Activated CD4-positive, alpha-beta T cell treated with anti-CD3 and anti-CD28 coated beads, Interleukin-2, amount 10 ng/mL, durations not matched to agents 24 days and 14 days (primary cell): ENCODE data around the gene SRSF5. TPM values are rescaled to one million over a fixed set of nuclear protein-coding genes. Genes with fewer than 3 reads are reported as not detected.
"Not testable (repeated sequence)": the region's sequence is repeated elsewhere in the genome, so short reads cannot be mapped to it uniquely, and the experiment has no call there.

Experiments used
- DNase-seq: peaks from one replicate; pipeline ENCODE4 v3.0.0; 2022
- H3K27ac Mint-ChIP-seq: one replicate; pipeline ENCODE4 v1.8.0; 2022; ENCODE audit warnings: mild to moderate bottlenecking, mixed read lengths
- H3K27me3 Mint-ChIP-seq: one replicate; pipeline ENCODE4 v1.8.0; 2022; ENCODE audit warnings: mixed read lengths
- H3K36me3 Mint-ChIP-seq: one replicate; pipeline ENCODE4 v1.8.0; 2022; ENCODE audit warnings: low read depth, mild to moderate bottlenecking, mixed read lengths
- H3K4me1 Mint-ChIP-seq: one replicate; pipeline ENCODE4 v1.8.0; 2021; ENCODE audit warnings: mixed read lengths
- H3K4me3 Mint-ChIP-seq: one replicate; pipeline ENCODE4 v1.8.0; 2022; ENCODE audit warnings: mild to moderate bottlenecking, moderate library complexity, mixed read lengths
- H3K9me3 Mint-ChIP-seq: one replicate; pipeline ENCODE4 v1.8.0; 2021; ENCODE audit warnings: mixed read lengths
- intact Hi-C: fragments of 100-400 bp; cut with micrococcal nuclease; formaldehyde crosslinking; loops from one replicate; pipeline ENCODE4 v1.15.1; 2023
- total RNA-seq: library from RNA; stranded (reverse); gene quantifications from 2 replicates; pipeline ENCODE4 v1.2.3, GENCODE V29; 2022

Gene SRSF5
- total RNA-seq, 1 donor from 2014 or later, result 319 TPM

DNA sequence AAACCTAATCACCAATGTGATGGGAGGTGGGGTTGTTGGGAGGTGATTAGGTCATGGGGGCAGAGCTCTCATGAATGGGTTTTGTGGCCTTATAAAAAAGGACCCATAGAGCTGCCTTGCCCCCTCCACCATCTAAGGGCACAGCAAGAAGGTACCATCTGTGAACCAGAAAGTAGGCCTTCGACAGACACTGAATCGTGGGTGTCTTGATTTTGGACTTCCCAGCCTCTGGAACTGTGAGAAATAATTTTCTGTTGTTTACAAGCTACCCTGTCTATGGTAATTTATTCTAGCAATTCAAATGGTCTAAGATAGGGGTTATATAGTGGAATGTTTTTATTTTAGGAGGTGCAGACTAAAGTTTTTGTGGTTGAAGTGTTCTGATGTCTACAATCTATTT, 38.0 kb downstream of the SRSF5 start:
- intact Hi-C loops, result no loop called here
- Mint-ChIP-seq H3K36me3 (no peaks in the 10 kb centered on the region), H3K27ac (no peak overlapping the region), H3K4me3 (no peak overlapping the region), H3K4me1 (no peaks in the 10 kb centered on the region), H3K27me3 (peaks cover 34% of the 10 kb centered on the region), H3K9me3 (no peaks in the 10 kb centered on the region)
- no peak for DNase-seq

DNA sequence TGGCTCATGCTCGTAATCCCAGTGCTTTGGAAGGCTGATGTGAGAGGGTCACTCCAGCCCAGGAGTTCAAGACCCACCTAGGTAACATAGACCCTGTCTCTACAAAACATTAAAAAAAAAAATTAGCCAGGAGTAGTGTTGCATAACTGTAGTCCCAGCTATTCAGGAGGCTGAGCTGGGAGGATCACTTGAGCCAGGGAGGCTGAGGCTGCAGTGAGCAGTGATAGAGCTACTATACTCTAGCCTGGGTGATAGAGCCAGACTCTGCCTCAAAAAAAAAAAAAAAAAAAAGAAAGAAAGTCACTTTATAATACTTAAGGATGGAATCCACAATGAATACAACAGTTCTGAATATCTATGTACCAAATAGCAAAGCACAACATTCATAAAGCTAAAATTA, 40.2 kb downstream of the SRSF5 start:
- H3K4me3 Mint-ChIP-seq, result no peak overlapping the region
- no peak overlapping the region for H3K27ac Mint-ChIP-seq

DNA sequence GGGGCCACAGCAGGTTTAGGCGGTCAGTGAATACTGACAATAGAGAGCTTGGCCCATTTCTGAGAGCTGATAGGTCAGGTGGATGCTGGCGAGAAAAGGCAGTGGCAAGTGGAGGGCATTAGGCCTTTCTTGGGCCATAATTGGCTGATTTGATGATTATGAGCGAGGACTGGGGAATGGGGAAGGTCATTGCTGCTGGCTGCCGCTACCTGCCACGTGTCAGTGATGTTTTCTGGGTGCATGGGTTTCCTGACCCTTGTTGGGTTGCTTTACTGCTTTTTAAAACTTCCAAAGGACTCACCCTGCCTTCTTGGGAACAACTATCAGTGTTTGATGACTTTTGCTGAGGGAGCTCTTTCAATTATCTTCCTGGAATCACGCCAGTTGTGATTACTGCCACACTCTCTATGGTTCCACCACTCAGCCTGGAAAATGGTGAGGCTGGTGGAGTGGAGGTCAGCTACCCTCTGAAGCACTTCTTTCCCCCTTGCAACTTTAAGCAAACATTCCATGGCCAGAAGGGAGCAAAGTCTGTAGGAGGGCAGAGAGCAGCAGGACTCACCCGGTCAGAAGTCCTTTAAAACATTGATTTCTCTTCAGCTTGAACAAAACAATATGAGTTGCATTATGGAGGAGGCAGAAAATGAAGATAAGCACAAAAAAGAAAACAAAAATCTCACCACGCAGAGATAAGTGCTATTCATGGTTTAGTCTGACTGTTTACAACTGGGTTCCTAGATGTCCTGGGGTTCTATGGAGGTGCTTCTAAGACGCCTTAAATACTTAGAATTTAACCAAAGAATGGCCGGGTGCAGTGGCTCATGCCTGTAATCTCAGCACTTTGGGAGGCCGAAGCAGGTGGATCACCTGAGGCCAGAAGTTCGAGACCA, 42.2 kb downstream of the SRSF5 start:
- Mint-ChIP-seq H3K27me3 (peaks cover 33% of the 10 kb centered on the region), H3K27ac (no peak overlapping the region), H3K36me3 (no peaks in the 10 kb centered on the region), H3K9me3 (no peaks in the 10 kb centered on the region), H3K4me3 (no peak overlapping the region), H3K4me1 (no peaks in the 10 kb centered on the region)
- intact Hi-C loops, result no loop called here
- no peak for DNase-seq

More for the DNA sequence above, 40.2 kb downstream of the SRSF5 start:
- Mint-ChIP-seq H3K27me3 (peaks cover 31% of the 10 kb centered on the region), H3K36me3 (no peaks in the 10 kb centered on the region), H3K9me3 (no peaks in the 10 kb centered on the region), H3K4me1 (no peaks in the 10 kb centered on the region)
- DNase-seq, result no peak
- intact Hi-C loops, result no loop called here

DNA sequence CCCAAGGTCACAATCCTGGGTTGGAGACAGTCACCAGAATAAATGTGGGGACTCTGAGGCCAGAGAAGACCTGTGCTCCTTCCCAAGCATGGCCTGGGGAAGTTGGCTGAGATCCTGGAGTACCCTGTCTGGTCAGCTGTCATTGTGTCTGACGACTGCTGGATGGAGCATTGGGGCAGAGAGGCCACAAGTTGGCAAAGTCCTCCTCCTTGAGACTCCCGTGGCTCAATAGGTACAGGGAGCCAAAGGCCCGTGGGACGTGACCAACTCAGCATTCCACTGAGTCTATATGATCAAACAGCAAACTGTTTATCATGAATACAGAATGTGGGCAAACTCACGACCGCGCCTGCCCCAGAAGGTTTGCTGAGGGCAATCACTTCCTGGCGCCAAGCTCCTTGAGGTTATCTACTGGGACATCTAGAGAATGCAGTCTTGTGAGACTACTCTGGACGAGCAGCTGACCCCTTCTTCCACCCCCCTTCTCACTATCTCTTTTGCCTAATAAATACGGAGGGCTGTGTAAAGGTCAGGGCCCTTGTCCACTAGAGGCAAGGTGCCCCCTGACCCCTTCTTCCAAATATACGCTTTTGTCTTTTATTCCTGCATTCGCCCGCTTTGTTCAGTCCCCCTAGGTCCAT, 44.4 kb downstream of the SRSF5 start:
- Mint-ChIP-seq H3K4me3 (no peak overlapping the region), H3K27ac (no peak overlapping the region)

DNA sequence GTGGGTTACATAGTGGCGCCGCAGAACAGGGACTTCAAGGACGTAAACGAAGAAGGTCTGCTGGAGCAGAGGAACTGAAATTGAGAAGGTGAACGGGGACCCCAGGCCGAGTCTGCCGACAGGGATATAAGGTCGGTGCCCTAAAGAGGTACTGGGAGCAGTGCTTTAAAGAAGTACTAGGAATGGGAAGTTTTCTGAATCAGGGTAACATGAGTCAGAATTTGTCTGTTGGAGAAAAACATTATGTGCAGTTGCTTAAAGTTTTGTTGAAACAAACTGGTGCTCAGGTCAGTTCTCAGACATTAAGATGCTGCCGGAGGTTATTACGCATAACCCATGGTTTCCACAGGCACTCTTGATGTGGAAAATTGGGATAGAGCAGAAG, 44.9 kb downstream of the SRSF5 start:
- Mint-ChIP-seq H3K27me3 (peaks cover 21% of the 10 kb centered on the region), H3K27ac (no peak overlapping the region), H3K4me1 (no peaks in the 10 kb centered on the region), H3K36me3 (no peaks in the 10 kb centered on the region), H3K4me3 (no peak overlapping the region), H3K9me3 (no peaks in the 10 kb centered on the region)
- intact Hi-C loops, result no loop called here
- no peak for DNase-seq

More for the DNA sequence above, 44.4 kb downstream of the SRSF5 start:
- intact Hi-C loops, result no loop called here
- no peaks in the 10 kb centered on the region for H3K4me1 Mint-ChIP-seq
- DNase-seq, result no peak
- peaks cover 22% of the 10 kb centered on the region for H3K27me3 Mint-ChIP-seq
- no peaks in the 10 kb centered on the region for H3K9me3 Mint-ChIP-seq
- no peaks in the 10 kb centered on the region for H3K36me3 Mint-ChIP-seq

DNA sequence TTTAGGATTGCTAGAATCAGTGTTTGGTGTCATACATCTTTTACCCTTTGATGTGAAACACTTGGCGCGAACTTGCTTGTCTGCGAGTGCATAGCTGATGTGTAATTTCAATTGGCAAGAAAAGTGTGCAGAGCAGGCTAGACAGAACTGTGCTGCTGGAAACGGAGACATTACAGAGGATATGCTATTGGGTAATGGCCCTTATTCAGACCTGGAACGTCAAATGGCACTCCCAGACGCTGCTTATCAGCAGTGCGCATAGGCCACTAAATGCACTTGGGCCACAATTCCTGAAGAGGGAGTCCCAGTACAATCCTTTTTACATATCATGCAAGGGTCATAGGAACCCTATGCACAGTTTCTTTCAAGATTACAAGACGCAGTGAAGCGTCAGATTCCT, 45.8 kb downstream of the SRSF5 start:
- Mint-ChIP-seq H3K27ac (no peak overlapping the region), H3K4me1 (no peaks in the 10 kb centered on the region), H3K9me3 (no peaks in the 10 kb centered on the region), H3K4me3 (no peak overlapping the region), H3K27me3 (peaks cover 19% of the 10 kb centered on the region), H3K36me3 (no peaks in the 10 kb centered on the region)
- DNase-seq, result no peak
- intact Hi-C loops, result no loop called here

DNA sequence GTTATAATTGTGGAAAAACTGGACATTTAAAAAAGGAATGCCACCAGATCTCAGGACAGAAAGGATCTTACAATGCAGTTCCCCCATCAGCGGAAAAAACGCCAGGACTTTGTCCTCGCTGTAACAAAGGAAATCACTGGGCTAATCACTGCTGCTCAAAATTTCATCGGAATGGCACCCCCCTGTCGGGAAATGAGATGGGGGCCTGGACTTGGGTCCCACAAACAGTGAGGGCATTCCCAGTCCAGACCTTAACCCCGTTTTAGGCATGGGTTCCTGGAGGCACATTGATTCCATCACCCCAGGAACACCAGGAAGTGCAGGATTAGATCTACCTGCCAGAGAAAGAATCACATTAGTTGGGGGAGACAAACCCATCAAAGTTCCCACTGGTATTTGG, 46.4 kb downstream of the SRSF5 start:
- H3K4me3 Mint-ChIP-seq, intact Hi-C loops, H3K27ac Mint-ChIP-seq, H3K9me3 Mint-ChIP-seq, H3K4me1 Mint-ChIP-seq, H3K36me3 Mint-ChIP-seq, DNase-seq: not testable (repeated sequence)
- H3K27me3 Mint-ChIP-seq, result peaks cover 15% of the 10 kb centered on the region

DNA sequence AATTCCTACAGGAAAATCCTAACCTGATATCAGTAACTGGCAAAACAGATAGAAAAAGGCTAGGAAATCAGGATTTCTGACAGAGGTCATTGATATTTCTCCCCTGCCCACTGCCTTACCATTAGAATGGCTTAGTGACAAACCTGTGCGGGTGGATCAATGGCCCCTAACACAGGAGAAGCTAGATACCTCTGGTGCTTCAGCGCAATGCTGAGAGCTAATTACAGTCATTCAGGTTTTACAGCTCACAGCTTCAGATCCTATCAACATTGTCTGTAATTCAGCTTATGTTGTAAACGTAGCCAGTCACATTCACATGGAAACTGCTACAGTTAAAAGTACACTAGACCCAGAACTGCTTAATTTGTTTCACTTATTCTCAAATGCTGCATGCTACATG, 47.5 kb downstream of the SRSF5 start:
- Mint-ChIP-seq H3K9me3 (no peaks in the 10 kb centered on the region), H3K27me3 (peaks cover 13% of the 10 kb centered on the region), H3K4me1 (peaks cover 4% of the 10 kb centered on the region), H3K27ac (no peak overlapping the region), H3K36me3 (no peaks in the 10 kb centered on the region), H3K4me3 (no peak overlapping the region)
- intact Hi-C loops, result no loop called here
- DNase-seq, result no peak

DNA sequence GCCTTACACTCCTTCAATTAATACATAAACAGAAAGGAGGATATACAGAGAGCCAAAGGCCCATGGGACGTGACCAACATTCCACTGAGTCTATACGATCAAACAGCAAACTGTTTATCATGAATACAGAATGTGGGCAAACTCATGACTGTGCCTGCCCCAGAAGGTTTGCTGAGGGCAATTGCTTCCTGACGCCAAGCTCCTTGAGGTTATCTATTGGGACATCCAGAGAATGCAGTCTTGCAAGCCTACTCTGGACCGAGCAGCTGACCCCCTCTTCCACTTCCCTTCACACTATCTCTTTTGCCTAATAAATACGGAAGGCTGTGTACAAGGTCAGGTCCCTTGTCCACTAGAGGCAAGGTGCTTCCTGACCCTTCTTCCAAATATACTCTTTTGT, 48.6 kb downstream of the SRSF5 start:
- intact Hi-C loops, result no loop called here
- no peak overlapping the region for H3K27ac Mint-ChIP-seq
- H3K9me3 Mint-ChIP-seq, result no peaks in the 10 kb centered on the region
- no peaks in the 10 kb centered on the region for H3K36me3 Mint-ChIP-seq
- H3K4me1 Mint-ChIP-seq, result peaks cover 4% of the 10 kb centered on the region
- H3K4me3 Mint-ChIP-seq, result no peak overlapping the region
- H3K27me3 Mint-ChIP-seq, result peaks cover 13% of the 10 kb centered on the region
- DNase-seq, result no peak

DNA sequence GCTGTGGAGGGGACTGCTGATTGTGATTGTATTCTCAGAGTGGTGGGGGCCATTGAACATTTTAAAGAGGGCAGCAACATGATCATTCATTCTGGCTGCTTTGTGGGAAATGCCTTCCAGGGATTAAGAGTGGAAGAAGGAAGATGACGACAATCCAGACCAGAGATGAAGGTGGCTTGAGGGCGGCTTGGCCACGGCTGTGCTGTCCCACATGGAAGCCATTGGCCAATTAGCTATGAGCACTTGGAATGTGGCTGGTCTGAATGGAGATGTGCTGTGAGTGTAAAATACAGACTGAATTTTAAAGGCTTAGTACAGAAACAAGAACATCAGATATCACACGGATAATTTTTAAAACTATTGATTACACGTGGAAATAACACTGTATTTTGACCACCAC, 49.3 kb downstream of the SRSF5 start:
- no peak for DNase-seq
- Mint-ChIP-seq H3K36me3 (no peaks in the 10 kb centered on the region), H3K27me3 (peaks cover 13% of the 10 kb centered on the region), H3K9me3 (no peaks in the 10 kb centered on the region), H3K4me3 (no peak overlapping the region), H3K27ac (no peak overlapping the region), H3K4me1 (peaks cover 4% of the 10 kb centered on the region)
- intact Hi-C loops, result no loop called here

DNA sequence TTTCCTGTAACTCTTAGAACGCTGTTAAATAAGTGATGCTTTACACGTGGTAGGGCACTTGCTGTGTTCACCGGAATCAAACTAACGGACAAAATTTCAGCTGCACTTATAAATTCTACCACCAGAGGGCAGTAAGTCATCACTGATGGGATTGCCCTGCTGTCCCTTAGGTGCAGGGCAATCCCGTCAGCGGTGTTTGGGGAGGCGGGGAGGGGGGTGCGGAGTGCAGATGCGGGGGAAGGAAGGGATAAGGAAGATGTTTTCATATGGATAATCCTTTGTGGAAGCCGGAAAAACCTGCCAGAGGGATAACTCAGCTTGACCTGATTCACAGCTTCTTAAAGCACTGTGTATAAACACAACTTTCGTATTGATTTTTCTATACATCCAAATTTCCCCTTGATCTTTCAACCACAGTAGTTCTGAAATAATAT, 51.8 kb downstream of the SRSF5 start:
- intact Hi-C loops, result loop anchor here (1.0 to 2.0 kb wide), 3 partner anchors 209 to 894 kb away; no protein-coding TSS in a partner anchor
- Mint-ChIP-seq H3K4me1 (peaks cover 4% of the 10 kb centered on the region), H3K9me3 (no peaks in the 10 kb centered on the region)

DNA sequence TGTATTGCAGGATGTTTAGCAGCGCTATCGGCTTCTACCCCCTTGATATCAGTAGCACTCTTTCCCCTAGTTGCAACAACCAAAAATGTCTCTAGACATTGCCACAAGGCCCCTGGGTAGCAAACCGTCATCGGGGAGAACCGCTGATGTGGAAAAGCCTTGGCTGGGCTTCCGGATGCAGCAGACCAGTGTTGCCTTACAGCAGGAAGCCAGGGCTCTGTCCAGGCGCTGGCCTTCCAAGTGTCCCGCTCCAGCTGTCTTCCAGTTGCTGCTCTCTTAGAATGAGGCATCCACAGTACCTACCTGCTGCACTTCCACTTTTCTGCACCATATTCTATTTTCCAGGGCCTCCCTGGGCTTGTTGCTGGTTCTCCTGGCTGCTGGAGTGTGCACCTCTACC, 52.7 kb downstream of the SRSF5 start:
- H3K9me3 Mint-ChIP-seq, result no peaks in the 10 kb centered on the region
- H3K27me3 Mint-ChIP-seq, result peaks cover 7% of the 10 kb centered on the region
- no peak for DNase-seq
- H3K4me3 Mint-ChIP-seq, result no peak overlapping the region
- peaks cover 4% of the 10 kb centered on the region for H3K4me1 Mint-ChIP-seq
- H3K36me3 Mint-ChIP-seq, result no peaks in the 10 kb centered on the region
- no peak overlapping the region for H3K27ac Mint-ChIP-seq
- intact Hi-C loops, result loop anchor here (2.0 kb wide), 1 partner anchor 893 kb away; no protein-coding TSS in a partner anchor

More for the DNA sequence above, 51.8 kb downstream of the SRSF5 start:
- DNase-seq, result peak; percentile 92
- peaks cover 10% of the 10 kb centered on the region for H3K27me3 Mint-ChIP-seq
- no peak overlapping the region for H3K4me3 Mint-ChIP-seq
- no peak overlapping the region for H3K27ac Mint-ChIP-seq
- H3K36me3 Mint-ChIP-seq, result no peaks in the 10 kb centered on the region

DNA sequence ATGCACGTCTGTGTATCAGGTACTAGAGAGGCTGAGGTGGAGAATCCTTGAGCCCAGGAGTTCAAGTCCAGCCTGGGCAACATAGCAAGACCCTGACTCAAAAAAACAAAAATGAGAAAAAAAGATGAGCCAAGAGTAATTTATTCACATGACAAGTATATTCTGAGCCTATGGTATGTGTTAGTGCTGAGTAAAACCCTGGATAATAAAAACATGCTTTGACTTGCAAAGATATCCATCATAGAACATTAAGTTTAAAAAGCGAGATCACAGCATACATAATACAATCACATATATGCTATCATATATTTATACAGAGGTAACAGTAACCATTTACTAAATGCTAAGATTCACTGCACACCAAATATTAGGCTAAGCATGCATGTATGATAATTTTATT, 54.0 kb downstream of the SRSF5 start:
- Mint-ChIP-seq H3K4me3 (no peak overlapping the region), H3K36me3 (no peaks in the 10 kb centered on the region), H3K4me1 (peaks cover 4% of the 10 kb centered on the region), H3K9me3 (no peaks in the 10 kb centered on the region), H3K27me3 (peaks cover 7% of the 10 kb centered on the region), H3K27ac (no peak overlapping the region)
- intact Hi-C loops, result no loop called here
- no peak for DNase-seq
